ENCODE measurements around the gene FBN2.

The FBN2 gene

GRCh38 chr5:128579093-128579492 lies 41.0 kb upstream of the FBN2 start:
- H4K20me1 ChIP-seq (ENCODE audit: insufficient read depth, low read length), result no peaks in the 10 kb centered on the region
- no peak overlapping the region for H3K4me3 ChIP-seq (ENCODE audit: low read depth in 1 of 2, low read length in 2 of 2)
- TF ChIP-seq EZH2 (IDR thresholded peaks at IDR 0.05; ENCODE audit: borderline replicate concordance, low read depth, low read length, severe bottlenecking) (no peak), CTCF (IDR thresholded peaks at IDR 0.05; ENCODE audit: borderline replicate concordance, extremely low read depth, low read length, poor library complexity, severe bottlenecking) (no peak)
- no peaks in the 10 kb centered on the region for H3K9me3 ChIP-seq (ENCODE audit: insufficient read depth, low read length, severe bottlenecking)
- no peaks in the 10 kb centered on the region for H3K36me3 ChIP-seq (ENCODE audit: insufficient read depth, low read length)
- no peak overlapping the region for H3K4me2 ChIP-seq (ENCODE audit: insufficient read depth, low read length)
- no peaks in the 10 kb centered on the region for H3K79me2 ChIP-seq (ENCODE audit: insufficient read depth, low read length)
- H3K27ac ChIP-seq (ENCODE audit: low read length), result no peak overlapping the region
- DNase-seq, result no peak
- no peaks in the 10 kb centered on the region for H3K4me1 ChIP-seq (ENCODE audit: insufficient read depth, low read length)
- no peak overlapping the region for H2AFZ ChIP-seq (ENCODE audit: low read depth, low read length)
- ATAC-seq (ENCODE audit: insufficient read depth, low read depth), result no peak
- H3K27me3 ChIP-seq (ENCODE audit: insufficient read depth, low read length, poor library complexity), result no peaks in the 10 kb centered on the region
- H3K9ac ChIP-seq (ENCODE audit: low read depth, low read length), result no peak overlapping the region

- H3K4me3 ChIP-seq (ENCODE audit: low read depth in 1 of 2, low read length in 2 of 2), result no peak overlapping the region
- H4K20me1 ChIP-seq (ENCODE audit: insufficient read depth, low read length), result no peaks in the 10 kb centered on the region
- DNase-seq (no peak), ATAC-seq (ENCODE audit: insufficient read depth, low read depth) (no peak)
- no peak overlapping the region for H3K4me2 ChIP-seq (ENCODE audit: insufficient read depth, low read length)
- no peaks in the 10 kb centered on the region for H3K36me3 ChIP-seq (ENCODE audit: insufficient read depth, low read length)
- no peak overlapping the region for H2AFZ ChIP-seq (ENCODE audit: low read depth, low read length)
- no peaks in the 10 kb centered on the region for H3K27me3 ChIP-seq (ENCODE audit: insufficient read depth, low read length, poor library complexity)
- H3K4me1 ChIP-seq (ENCODE audit: insufficient read depth, low read length), result no peaks in the 10 kb centered on the region
- TF ChIP-seq EZH2 (IDR thresholded peaks at IDR 0.05; ENCODE audit: borderline replicate concordance, low read depth, low read length, severe bottlenecking) (no peak), CTCF (IDR thresholded peaks at IDR 0.05; ENCODE audit: borderline replicate concordance, extremely low read depth, low read length, poor library complexity, severe bottlenecking) (no peak)
- H3K27ac ChIP-seq (ENCODE audit: low read length), result no peak overlapping the region
- H3K79me2 ChIP-seq (ENCODE audit: insufficient read depth, low read length), result no peaks in the 10 kb centered on the region
- no peaks in the 10 kb centered on the region for H3K9me3 ChIP-seq (ENCODE audit: insufficient read depth, low read length, severe bottlenecking)
- H3K9ac ChIP-seq (ENCODE audit: low read depth, low read length), result no peak overlapping the region
Observed at GRCh38 chr5:128574041-128574440, 36.0 kb upstream of the FBN2 start.

- no peak overlapping the region for H3K4me3 ChIP-seq (ENCODE audit: low read depth in 1 of 2, low read length in 2 of 2)
- no peaks in the 10 kb centered on the region for H3K36me3 ChIP-seq (ENCODE audit: insufficient read depth, low read length)
- H3K27ac ChIP-seq (ENCODE audit: low read length), result no peak overlapping the region
- no peaks in the 10 kb centered on the region for H3K79me2 ChIP-seq (ENCODE audit: insufficient read depth, low read length)
- no peak for TF ChIP-seq CTCF (IDR thresholded peaks at IDR 0.05; ENCODE audit: borderline replicate concordance, extremely low read depth, low read length, poor library complexity, severe bottlenecking)
- no peak for TF ChIP-seq EZH2 (IDR thresholded peaks at IDR 0.05; ENCODE audit: borderline replicate concordance, low read depth, low read length, severe bottlenecking)
- no peaks in the 10 kb centered on the region for H3K27me3 ChIP-seq (ENCODE audit: insufficient read depth, low read length, poor library complexity)
- DNase-seq (no peak), ATAC-seq (ENCODE audit: insufficient read depth, low read depth) (no peak)
- H3K9me3 ChIP-seq (ENCODE audit: insufficient read depth, low read length, severe bottlenecking), result no peaks in the 10 kb centered on the region
- no peak overlapping the region for H3K4me2 ChIP-seq (ENCODE audit: insufficient read depth, low read length)
- no peak overlapping the region for H2AFZ ChIP-seq (ENCODE audit: low read depth, low read length)
- H3K4me1 ChIP-seq (ENCODE audit: insufficient read depth, low read length), result no peaks in the 10 kb centered on the region
- H4K20me1 ChIP-seq (ENCODE audit: insufficient read depth, low read length), result no peaks in the 10 kb centered on the region
- no peak overlapping the region for H3K9ac ChIP-seq (ENCODE audit: low read depth, low read length)
Observed at GRCh38 chr5:128572930-128573319, 34.9 kb upstream of the FBN2 start.

Data from DND-41 (cell line).